H1 (cell line): Measurements from ENCODE around the gene ENTREP1. TPM values are rescaled to one million over a fixed set of nuclear protein-coding genes. Genes with fewer than 3 reads are reported as not detected.

ENCODE experiments used
- CTCF ChIA-PET: fragments of 300-600 bp; sonication (Branson Sonifier 250); formaldehyde crosslinking; loops from one replicate; lab custom pipeline; 2021; ENCODE audit not compliant: partially characterized antibody; lab: Charles Lee
- POLR2A ChIA-PET: fragments of 300-600 bp; sonication (Branson Sonifier 250); formaldehyde crosslinking; loops from one replicate; lab custom pipeline; 2021; ENCODE audit warnings: inconsistent platforms; ENCODE audit not compliant: partially characterized antibody; lab: Charles Lee
- DNase-seq, 2 experiments: peaks; one replicate each; pipeline versions ENCODE4 v3.0.0 to v3.0.0-alpha.2; 2010 to 2022; ENCODE audit warnings: low spot score in 2 of 2, low read depth in 1 of 2, mixed read lengths in 1 of 2
- FAIRE-seq: peaks from 2 replicates; lab custom pipeline; 2011; peaks lifted over from hg19 to GRCh38; lab: Jason Lieb, UNC
- H2AFZ ChIP-seq: 2 replicates; pipeline ENCODE4 v1.8.1; 2012; ENCODE audit warnings: low read length, inconsistent platforms
- H2AK5ac ChIP-seq: 2 replicates; pipeline ENCODE4 v1.6.1; 2013; ENCODE audit warnings: low read depth, low read length
- H2BK120ac ChIP-seq: replicated peaks from 2 replicates; pipeline ENCODE3; 2013; ENCODE audit warnings: low read depth, low read length, inconsistent platforms
- H2BK12ac ChIP-seq: 2 replicates; pipeline ENCODE4 v1.6.1; 2013; ENCODE audit warnings: low read depth, low read length
- H2BK15ac ChIP-seq: 2 replicates; pipeline ENCODE4 v1.6.1; 2013; ENCODE audit warnings: low read length
- H2BK20ac ChIP-seq: 2 replicates; pipeline ENCODE4 v1.6.1; 2013; ENCODE audit warnings: low read length
- H2BK5ac ChIP-seq: 2 replicates; pipeline ENCODE4 v1.6.1; 2013; ENCODE audit warnings: low read depth, low read length
- H3K14ac ChIP-seq: 2 replicates; pipeline ENCODE4 v1.6.1; 2013; ENCODE audit warnings: inconsistent platforms; ENCODE audit not compliant: insufficient read length
- H3K18ac ChIP-seq: 2 replicates; pipeline ENCODE4 v1.6.1; 2013; ENCODE audit warnings: low read length; ENCODE audit errors: extremely low read depth
- H3K23ac ChIP-seq: 2 replicates; pipeline ENCODE4 v1.6.1; 2013; ENCODE audit warnings: inconsistent platforms; ENCODE audit not compliant: insufficient read length
- H3K23me2 ChIP-seq: 2 replicates; pipeline ENCODE4 v1.6.1; 2013; ENCODE audit warnings: low read depth, low read length
- H3K27ac ChIP-seq: 2 replicates; pipeline ENCODE4 v1.6.1; 2011; ENCODE audit warnings: low read depth, low read length, inconsistent platforms
- H3K27me3 ChIP-seq, 4 experiments: replicated peaks in 1 of 4; 1 replicate in 1 of 4; 2 replicates in 3 of 4; pipeline versions ENCODE4 v1.6.1 to v1.8.1; 2011 to 2013; ENCODE audit warnings: low read length in 3 of 4, mild to moderate bottlenecking in 3 of 4, inconsistent platforms in 2 of 4, mixed read lengths in 2 of 4, moderate library complexity in 1 of 4; ENCODE audit not compliant: control insufficient read depth in 3 of 4, insufficient read depth in 3 of 4; ENCODE audit errors: extremely low read depth in 1 of 4
- H3K36me3 ChIP-seq, 4 experiments: 2 replicates each; pipeline versions ENCODE4 v1.6.1 to v1.8.1; 2011 to 2013; ENCODE audit warnings: mild to moderate bottlenecking in 4 of 4, low read length in 3 of 4, moderate library complexity in 2 of 4, control low read depth in 1 of 4, inconsistent platforms in 1 of 4; ENCODE audit not compliant: insufficient read depth in 4 of 4, control insufficient read depth in 2 of 4
- H3K4ac ChIP-seq: replicated peaks from 2 replicates; pipeline ENCODE3; 2013; ENCODE audit warnings: low read length, low read depth, mixed read lengths, inconsistent platforms; ENCODE audit not compliant: insufficient read length
- H3K4me1 ChIP-seq, 4 experiments: replicated peaks in 1 of 4; 1 replicate in 1 of 4; 2 replicates in 3 of 4; pipeline versions ENCODE4 v1.6.1 to v1.8.1; 2011 to 2013; ENCODE audit warnings: low read length in 3 of 4, inconsistent platforms in 2 of 4, mixed read lengths in 1 of 4; ENCODE audit not compliant: insufficient read depth in 4 of 4, control insufficient read depth in 3 of 4
- H3K4me2 ChIP-seq, 2 experiments: 2 replicates each; pipeline versions ENCODE4 v1.6.1 to v1.8.1; 2011 to 2013; ENCODE audit warnings: low read depth in 2 of 2, low read length in 2 of 2, control low read depth in 1 of 2, inconsistent platforms in 1 of 2, mild to moderate bottlenecking in 1 of 2; ENCODE audit not compliant: insufficient read depth in 1 of 2
- H3K4me3 ChIP-seq, 4 experiments: fragments of 200-600, 300-600 bp in 1 of 4; sonication (generic), shearing (Covaris generic), sonication (Bioruptor Twin) in 1 of 4; 2 replicates each; pipeline versions ENCODE4 v1.5.1 to v1.8.1; 2011 to 2016; ENCODE audit warnings: low read length in 4 of 4, low read depth in 3 of 4, control low read depth in 2 of 4, inconsistent platforms in 2 of 4, mild to moderate bottlenecking in 2 of 4, mixed read lengths in 1 of 4, moderate library complexity in 1 of 4; ENCODE audit not compliant: insufficient read depth in 2 of 4; ENCODE audit errors: extremely low read depth in 1 of 4
- H3K56ac ChIP-seq: replicated peaks from 2 replicates; pipeline ENCODE3; 2013; ENCODE audit warnings: low read depth, mild to moderate bottlenecking, mixed read lengths, low read length, inconsistent platforms; ENCODE audit not compliant: insufficient read length
- H3K79me1 ChIP-seq: 2 replicates; pipeline ENCODE4 v1.6.1; 2013; ENCODE audit warnings: low read depth, low read length, control low read depth
- H3K79me2 ChIP-seq, 2 experiments: 2 replicates each; pipeline versions ENCODE4 v1.6.1 to v1.8.1; 2012 to 2013; ENCODE audit warnings: low read length in 2 of 2, mild to moderate bottlenecking in 2 of 2, inconsistent platforms in 1 of 2; ENCODE audit not compliant: insufficient read depth in 2 of 2, control insufficient read depth in 1 of 2
- H3K9ac ChIP-seq, 4 experiments: replicated peaks in 1 of 4; 1 replicate in 1 of 4; 2 replicates in 3 of 4; pipeline versions ENCODE4 v1.6.1 to v1.8.1; 2011 to 2013; ENCODE audit warnings: low read depth in 3 of 4, low read length in 3 of 4, control low read depth in 2 of 4, mild to moderate bottlenecking in 2 of 4, moderate library complexity in 2 of 4, inconsistent platforms in 1 of 4; ENCODE audit errors: extremely low read depth in 1 of 4
- H3K9me3 ChIP-seq, 2 experiments: 2 replicates each; pipeline versions ENCODE4 v1.6.1 to v1.8.1; 2012 to 2013; ENCODE audit warnings: mild to moderate bottlenecking in 2 of 2, moderate library complexity in 2 of 2, control low read depth in 1 of 2, inconsistent platforms in 1 of 2, low read depth in 1 of 2, low read length in 1 of 2, mixed read lengths in 1 of 2; ENCODE audit not compliant: insufficient read depth in 2 of 2
- H4K20me1 ChIP-seq, 2 experiments: replicated peaks in 1 of 2; 2 replicates each; pipeline versions ENCODE3 to v1.8.1; 2011 to 2013; ENCODE audit warnings: inconsistent platforms in 2 of 2, low read length in 2 of 2, mild to moderate bottlenecking in 1 of 2; ENCODE audit not compliant: insufficient read depth in 2 of 2, control insufficient read depth in 1 of 2
- H4K5ac ChIP-seq: 2 replicates; pipeline ENCODE4 v1.6.1; 2013; ENCODE audit warnings: low read length, low read depth, mixed read lengths, inconsistent platforms; ENCODE audit not compliant: insufficient read length
- H4K8ac ChIP-seq: 2 replicates; pipeline ENCODE4 v1.8.0; 2013; ENCODE audit warnings: mild to moderate bottlenecking, moderate library complexity, low read length, inconsistent platforms; ENCODE audit not compliant: insufficient read depth; ENCODE audit errors: extremely low read depth
- H4K91ac ChIP-seq: replicated peaks from 2 replicates; pipeline ENCODE3; 2013; ENCODE audit warnings: low read length, mixed read lengths, inconsistent platforms; ENCODE audit not compliant: insufficient read length
- ATF2 ChIP-seq: IDR thresholded peaks from 2 replicates; pipeline ENCODE4 v1.6.1; 2012; ENCODE audit warnings: low read length, inconsistent platforms
- CBX8 ChIP-seq: fragments of 300-800, 300-1000 bp; sonication (generic); IDR thresholded peaks from 2 replicates; pipeline ENCODE4 v1.7.1; 2016; ENCODE audit warnings: low read depth, low read length, borderline replicate concordance
- E2F6 ChIP-seq: IDR thresholded peaks from 2 replicates; pipeline ENCODE4 v1.6.1; 2012; ENCODE audit warnings: inconsistent platforms
- GTF2F1 ChIP-seq: IDR thresholded peaks from 2 replicates; pipeline ENCODE4 v1.6.1; 2012; ENCODE audit warnings: low read depth, low read length, improper control_type of control experiment, borderline replicate concordance
- HDAC2 ChIP-seq, 2 experiments: fragments of 300-600 bp in 1 of 2; sonication (generic) in 1 of 2; IDR thresholded peaks; 2 replicates each; pipeline ENCODE4 v1.6.1; 2011 to 2012; ENCODE audit warnings: low read depth in 2 of 2, low read length in 2 of 2, mild to moderate bottlenecking in 2 of 2, moderate library complexity in 2 of 2, borderline replicate concordance in 1 of 2, inconsistent platforms in 1 of 2
- POLR2AphosphoS5 ChIP-seq: IDR thresholded peaks from 2 replicates; pipeline ENCODE4 v1.6.1; 2011; ENCODE audit warnings: low read depth, low read length
- SRF ChIP-seq: IDR thresholded peaks from 2 replicates; pipeline ENCODE4 v1.6.1; 2011; ENCODE audit warnings: mild to moderate bottlenecking, low read depth, low read length, moderate library complexity
- TBP ChIP-seq: IDR thresholded peaks from 2 replicates; pipeline ENCODE4 v1.6.1; 2011; ENCODE audit warnings: low read depth, low read length, improper control_type of control experiment
- TEAD4 ChIP-seq: IDR thresholded peaks from 2 replicates; pipeline ENCODE4 v1.6.1; 2012; ENCODE audit warnings: low read depth, low read length, inconsistent platforms, mixed read lengths
- WGBS, 2 experiments: shearing (Covaris generic) in 1 of 2; methylation state at CpG; one replicate each; pipeline versions ENCODE4 v1.1.6 to v1.1.7; 2013 to 2015; ENCODE audit warnings: low lambda C conversion rate in 2 of 2, mixed read lengths in 2 of 2, inconsistent platforms in 1 of 2, low coverage in 1 of 2, missing lambda C conversion rate in 1 of 2; ENCODE audit not compliant: insufficient replicate concordance in 2 of 2, insufficient coverage in 1 of 2, insufficient read length in 1 of 2; ENCODE audit errors: extremely low coverage in 1 of 2, missing lambda C conversion rate in 1 of 2; 5-methylcytosine and 5-hydroxymethylcytosine counted together
- polyA plus RNA-seq, 7 experiments: library from polyadenylated mRNA; depleted of rRNA in 3 of 7; stranded (reverse) in 5 of 7; unstranded in 2 of 7; fragments of >200 nt in 5 of 7; fragments of 200-250 nt in 2 of 7; gene quantifications; 1 replicate in 5 of 7; 2 replicates in 1 of 7; 4 replicates in 1 of 7; pipeline versions ENCODE4 v1.2.1 to v1.2.3, GENCODE V29; 2011 to 2013; ENCODE audit warnings: missing spikeins in 2 of 7, mixed read lengths in 2 of 7
- total RNA-seq: library from RNA; stranded (reverse); fragmentation: NEBNext Ultra II Directional; extraction: Animal tissue kit (Norgen Biotek cat#: 25700); gene quantifications from 2 replicates; pipeline ENCODE4 v1.2.1, GENCODE V29; 2021

The ENTREP1 gene
- total and polyA plus RNA-seq, 2 of the 8 experiments (the other 6 are each of a cell fraction or from before 2014, with no cell fraction given) = 15.3 to 25.0 TPM

- no peak overlapping the region for H3K9ac ChIP-seq
- no peak overlapping the region for H3K18ac ChIP-seq
- peak overlapping the region; percentile 50 for H4K91ac ChIP-seq
- H4K20me1 ChIP-seq = peaks cover 0 to 2% of the 10 kb centered on the region in 2 experiments
- DNase-seq (no peak), FAIRE-seq (no peak)
- no peak overlapping the region for H3K4me2 ChIP-seq
- POLR2A ChIA-PET = no interaction called here
- CTCF ChIA-PET = interaction anchor here (0.8 to 1.7 kb wide), 2 partner anchors 25 to 88 kb away, joined by 3 to 7 read pairs; no protein-coding TSS in a partner anchor
- H2BK12ac ChIP-seq = no peak overlapping the region
- WGBS, 2 experiments = 86% methylated on average over 2 of the region's 2 CpGs; no CpG with 5 or more reads in 1 of the 2 experiments
- peaks cover 0 to 7% (median 2%) of the 10 kb centered on the region in 4 experiments; a peak in 3 of 7 replicates for H3K4me1 ChIP-seq
- peaks cover 0 to 13% of the 10 kb centered on the region in 2 experiments; a peak in 2 of 4 replicates for H3K79me2 ChIP-seq
- H2BK15ac ChIP-seq = 0 out of 2 replicates have a peak overlapping the region, but pooled peaks have one; percentile 50
- H4K5ac ChIP-seq = no peak overlapping the region
- H3K23me2 ChIP-seq = no peaks in the 10 kb centered on the region
- H2AK5ac ChIP-seq = no peak overlapping the region; the same call in 1 of the 2 replicates
- H2BK5ac ChIP-seq = no peak overlapping the region
- H3K4me3 ChIP-seq = no peak overlapping the region
- H2AFZ ChIP-seq = no peak overlapping the region
- H3K14ac ChIP-seq = no peak overlapping the region
- H2BK20ac ChIP-seq = no peak overlapping the region
- H3K79me1 ChIP-seq = peaks cover 2% of the 10 kb centered on the region
- H3K56ac ChIP-seq = no peak overlapping the region
- H4K8ac ChIP-seq = no peak overlapping the region
- no peaks in the 10 kb centered on the region for H3K27me3 ChIP-seq
- no peaks in the 10 kb centered on the region for H3K36me3 ChIP-seq
- TF ChIP-seq TEAD4 (no peak), POLR2AphosphoS5 (no peak), HDAC2 (IDR thresholded peaks at IDR 0.05; ENCODE audit: borderline replicate concordance in 1 of 2, low read depth in 2 of 2, low read length in 2 of 2) (no peak), CBX8 (no peak), SRF (no peak), TBP (no peak), GTF2F1 (no peak), ATF2 (no peak), E2F6 (no peak)
- H3K9me3 ChIP-seq = no peaks in the 10 kb centered on the region
- no peak overlapping the region for H3K4ac ChIP-seq
- no peak overlapping the region for H2BK120ac ChIP-seq
- H3K23ac ChIP-seq = no peak overlapping the region
- H3K27ac ChIP-seq = no peak overlapping the region
These were observed 8.7 kb downstream of the ENTREP1 start for GRCh38 chr9:69333716-69334115.
